HG03521 (cell line): ENCODE measurements around the gene OR5C1.
"Not testable (repeated sequence)": the region's sequence is repeated elsewhere in the genome, so short reads cannot be mapped to it uniquely, and the experiment has no call there.

ENCODE experiments used
- ATAC-seq: cut with Tn5 transposase; IDR thresholded peaks from one replicate; pipeline ENCODE4 v1.9.1; 2021; ENCODE audit warnings: mild to moderate bottlenecking, moderate library complexity; ENCODE audit not compliant: unreplicated experiment

OR5C1 gene

GRCh38 chr9:122788831-122789230, at the start of gene OR5C1:
Gene OR5C1, plus strand, starts transcription at chr9:122788933. Its CDS starts 0 bp downstream, at chr9:122788933.
- ATAC-seq, result no peak

GRCh38 chr9:122742003-122742402, 46.7 kb upstream of the OR5C1 start, which contains the start of gene OR1L6:
Gene OR1L6, plus strand, starts transcription at chr9:122742303. Its CDS starts 7,545 bp downstream, at chr9:122749848.
- ATAC-seq, result no peak

- ATAC-seq, result no peak
Measured at GRCh38 chr9:122754825-122755224, 33.9 kb upstream of the OR5C1 start.

- no peak for ATAC-seq
Measured at GRCh38 chr9:122767817-122768216, 20.9 kb upstream of the OR5C1 start.

- ATAC-seq, result no peak
Measured at GRCh38 chr9:122777052-122777451, 11.7 kb upstream of the OR5C1 start.

GRCh38 chr9:122777935-122778627, 10.7 kb upstream of the OR5C1 start:
- ATAC-seq, result no peak

- ATAC-seq, result no peak
Measured at GRCh38 chr9:122779181-122779580, 9.6 kb upstream of the OR5C1 start.

GRCh38 chr9:122780026-122780425, 8.7 kb upstream of the OR5C1 start:
- ATAC-seq, result no peak

- no peak for ATAC-seq
Measured at GRCh38 chr9:122781671-122782070, 7.1 kb upstream of the OR5C1 start.

- ATAC-seq, result no peak
Measured at GRCh38 chr9:122785269-122785668, 3.5 kb upstream of the OR5C1 start.

GRCh38 chr9:122786338-122786737, 2.4 kb upstream of the OR5C1 start:
- ATAC-seq, result no peak

GRCh38 chr9:122789256-122790046, 718 bp downstream of the OR5C1 start:
- no peak for ATAC-seq

- ATAC-seq, result no peak
Measured at GRCh38 chr9:122791872-122792669, 3.3 kb downstream of the OR5C1 start.

- no peak for ATAC-seq
Measured at GRCh38 chr9:122797316-122798063, 8.8 kb downstream of the OR5C1 start.

- ATAC-seq, result no peak
Measured at GRCh38 chr9:122800066-122801060, 11.6 kb downstream of the OR5C1 start, which contains the start of gene OR1K1. Gene OR1K1, plus strand, starts transcription at chr9:122800123. Its CDS starts 0 bp downstream, at chr9:122800123.

- ATAC-seq, result no peak
Measured at GRCh38 chr9:122806661-122807060, 17.9 kb downstream of the OR5C1 start.

- no peak for ATAC-seq
Measured at GRCh38 chr9:122807271-122807900, 18.7 kb downstream of the OR5C1 start.

GRCh38 chr9:122808141-122808540, 19.4 kb downstream of the OR5C1 start:
- ATAC-seq, result no peak

GRCh38 chr9:122809261-122809660, 20.5 kb downstream of the OR5C1 start:
- ATAC-seq, result not testable (repeated sequence)
